GM12873 (cell line): Measurements from ENCODE around the gene B3GAT2.

Source experiments
- TF ChIP-seq, protein P1 (sequence below): IDR thresholded peaks from 2 replicates; pipeline ENCODE4 v1.5.1; 2012; ENCODE audit warnings: low read depth, mild to moderate bottlenecking, moderate library complexity, low read length, control low read depth; ENCODE audit not compliant: insufficient read depth; ENCODE audit errors: missing control alignments

The B3GAT2 gene

GRCh38 chr6:70982747-70983146, 25.9 kb upstream of the B3GAT2 start:
- TF ChIP-seq, protein P1, sequence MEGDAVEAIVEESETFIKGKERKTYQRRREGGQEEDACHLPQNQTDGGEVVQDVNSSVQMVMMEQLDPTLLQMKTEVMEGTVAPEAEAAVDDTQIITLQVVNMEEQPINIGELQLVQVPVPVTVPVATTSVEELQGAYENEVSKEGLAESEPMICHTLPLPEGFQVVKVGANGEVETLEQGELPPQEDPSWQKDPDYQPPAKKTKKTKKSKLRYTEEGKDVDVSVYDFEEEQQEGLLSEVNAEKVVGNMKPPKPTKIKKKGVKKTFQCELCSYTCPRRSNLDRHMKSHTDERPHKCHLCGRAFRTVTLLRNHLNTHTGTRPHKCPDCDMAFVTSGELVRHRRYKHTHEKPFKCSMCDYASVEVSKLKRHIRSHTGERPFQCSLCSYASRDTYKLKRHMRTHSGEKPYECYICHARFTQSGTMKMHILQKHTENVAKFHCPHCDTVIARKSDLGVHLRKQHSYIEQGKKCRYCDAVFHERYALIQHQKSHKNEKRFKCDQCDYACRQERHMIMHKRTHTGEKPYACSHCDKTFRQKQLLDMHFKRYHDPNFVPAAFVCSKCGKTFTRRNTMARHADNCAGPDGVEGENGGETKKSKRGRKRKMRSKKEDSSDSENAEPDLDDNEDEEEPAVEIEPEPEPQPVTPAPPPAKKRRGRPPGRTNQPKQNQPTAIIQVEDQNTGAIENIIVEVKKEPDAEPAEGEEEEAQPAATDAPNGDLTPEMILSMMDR, result no peak

GRCh38 chr6:70980727-70981126, 23.9 kb upstream of the B3GAT2 start:
- TF ChIP-seq, protein P1, result no peak

GRCh38 chr6:70973604-70974003, 16.7 kb upstream of the B3GAT2 start:
- TF ChIP-seq, protein P1, result no peak

DNA sequence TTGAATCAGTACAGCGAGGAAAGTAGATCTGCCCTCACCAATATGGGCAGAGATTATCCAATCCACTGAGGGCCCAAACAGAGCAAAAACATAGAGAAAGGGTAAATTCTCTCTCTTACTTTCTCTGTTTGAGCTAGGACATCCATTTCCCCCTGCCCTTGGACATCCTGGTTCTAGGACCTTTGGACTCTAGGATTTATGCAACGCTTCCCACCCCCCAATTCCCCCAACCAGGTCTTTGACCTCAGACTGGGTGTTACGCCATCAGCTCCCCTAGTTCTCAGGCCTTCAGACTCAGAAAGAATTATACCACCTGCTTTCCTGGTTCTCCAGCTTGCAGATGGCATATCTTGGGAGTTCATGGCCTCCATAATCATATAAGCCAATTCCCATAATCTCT, 10.2 kb upstream of the B3GAT2 start:
- TF ChIP-seq, protein P1, result no peak

DNA sequence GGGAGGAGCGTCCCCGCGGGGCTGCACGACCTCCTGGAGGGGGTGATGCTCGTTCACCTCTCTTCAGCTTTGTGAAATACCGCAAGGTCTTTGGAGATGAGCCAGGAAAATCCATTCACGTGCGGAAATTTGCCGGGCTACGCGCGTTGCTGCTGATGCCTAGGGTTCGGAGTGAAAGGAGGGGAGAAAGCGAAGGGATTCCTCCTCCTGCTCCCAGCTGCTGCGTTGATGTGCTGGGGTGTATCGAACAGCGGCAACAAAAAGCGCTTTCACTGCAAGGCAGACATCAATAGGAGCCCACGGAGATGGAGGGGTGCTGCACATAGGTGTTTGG, 391 bp upstream of the B3GAT2 start:
- TF ChIP-seq, protein P1, result no peak

GRCh38 chr6:70956191-70956450, 739 bp downstream of the B3GAT2 start:
- TF ChIP-seq, protein P1, result no peak

DNA sequence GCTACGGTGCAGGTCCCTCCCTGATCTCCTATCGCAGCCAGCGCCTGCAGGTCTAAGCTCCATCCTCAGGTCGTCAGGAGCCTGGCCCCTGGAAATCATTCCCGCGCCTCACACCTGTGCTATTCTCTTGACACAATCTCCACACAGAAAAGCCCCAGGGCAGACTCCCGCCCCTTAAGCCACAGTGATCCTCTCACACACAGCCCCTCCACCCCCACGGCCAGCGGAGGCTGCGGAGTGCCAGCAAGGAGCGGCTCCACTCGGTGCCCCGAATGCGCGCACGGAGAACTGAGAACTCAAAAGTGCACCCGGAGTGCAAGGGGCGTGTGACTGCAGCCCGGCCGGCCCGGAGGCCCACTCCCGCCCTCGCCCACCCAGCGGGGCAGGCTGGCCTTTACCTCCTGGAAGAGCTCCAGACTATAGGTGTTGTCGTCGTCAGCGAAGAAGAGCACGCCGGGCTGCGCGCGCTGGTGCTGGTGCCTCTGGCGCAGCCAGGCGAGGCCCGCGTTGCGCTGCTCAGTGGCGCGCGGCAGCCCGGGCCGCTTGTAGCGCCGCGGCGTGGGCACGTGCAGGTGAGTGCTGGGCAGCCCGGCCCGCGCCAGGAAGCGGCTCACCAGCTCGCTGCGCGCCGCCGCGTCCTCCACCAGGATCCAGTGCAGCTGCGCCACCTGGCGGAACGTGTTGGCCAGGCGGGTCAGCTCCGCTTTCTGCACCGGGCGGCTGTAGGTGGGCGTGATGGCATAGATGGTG, 1.2 kb downstream of the B3GAT2 start:
- TF ChIP-seq, protein P1, result peak; percentile 95
